PC-3 (cell line): ENCODE data around the gene ECHDC1.

Experiments used
- EZH2 ChIP-seq: fragments of 300-600 bp; sonication (generic); IDR thresholded peaks from one replicate; pipeline ENCODE4 v1.6.1; 2017; ENCODE audit warnings: antibody characterized with exemption, mild to moderate bottlenecking, low read length; ENCODE audit not compliant: unreplicated experiment
- EZH2phosphoT487 ChIP-seq: fragments of 300-600 bp; sonication (generic); IDR thresholded peaks from 2 replicates; pipeline ENCODE4 v1.6.1; 2018; ENCODE audit warnings: mild to moderate bottlenecking, antibody characterized with exemption, low read length, borderline replicate concordance
- TF ChIP-seq, protein P1 (sequence below): fragments of 300-600 bp; sonication (generic); conservative IDR thresholded peaks from 2 replicates; pipeline ENCODE4 v1.5.1; 2017; ENCODE audit warnings: antibody characterized with exemption, low read depth, mild to moderate bottlenecking, low read length

DNA sequence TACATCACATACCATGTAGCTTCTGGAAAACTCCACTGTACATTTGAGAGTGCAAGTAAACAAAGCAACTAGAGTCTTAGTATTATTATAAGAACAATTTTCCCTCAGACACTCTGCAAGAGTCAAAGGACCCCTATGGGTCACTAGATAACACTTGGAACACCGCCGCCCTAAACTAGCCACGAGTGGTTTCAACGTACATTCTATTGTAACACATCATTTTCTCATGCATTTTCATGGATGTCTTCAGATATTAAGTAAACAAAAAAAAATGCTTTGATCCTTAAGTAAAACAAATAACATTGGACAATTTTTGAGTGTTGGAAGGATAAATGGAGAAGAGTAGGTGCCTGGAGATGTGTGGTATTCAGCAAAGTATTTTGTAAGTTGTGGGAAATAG lies 79.9 kb downstream of the ECHDC1 start:
- TF ChIP-seq, protein P1, sequence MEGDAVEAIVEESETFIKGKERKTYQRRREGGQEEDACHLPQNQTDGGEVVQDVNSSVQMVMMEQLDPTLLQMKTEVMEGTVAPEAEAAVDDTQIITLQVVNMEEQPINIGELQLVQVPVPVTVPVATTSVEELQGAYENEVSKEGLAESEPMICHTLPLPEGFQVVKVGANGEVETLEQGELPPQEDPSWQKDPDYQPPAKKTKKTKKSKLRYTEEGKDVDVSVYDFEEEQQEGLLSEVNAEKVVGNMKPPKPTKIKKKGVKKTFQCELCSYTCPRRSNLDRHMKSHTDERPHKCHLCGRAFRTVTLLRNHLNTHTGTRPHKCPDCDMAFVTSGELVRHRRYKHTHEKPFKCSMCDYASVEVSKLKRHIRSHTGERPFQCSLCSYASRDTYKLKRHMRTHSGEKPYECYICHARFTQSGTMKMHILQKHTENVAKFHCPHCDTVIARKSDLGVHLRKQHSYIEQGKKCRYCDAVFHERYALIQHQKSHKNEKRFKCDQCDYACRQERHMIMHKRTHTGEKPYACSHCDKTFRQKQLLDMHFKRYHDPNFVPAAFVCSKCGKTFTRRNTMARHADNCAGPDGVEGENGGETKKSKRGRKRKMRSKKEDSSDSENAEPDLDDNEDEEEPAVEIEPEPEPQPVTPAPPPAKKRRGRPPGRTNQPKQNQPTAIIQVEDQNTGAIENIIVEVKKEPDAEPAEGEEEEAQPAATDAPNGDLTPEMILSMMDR: no peak
- TF ChIP-seq EZH2phosphoT487 (no peak), EZH2 (no peak)
